Fibroblast of lung (primary cell): Measurements from ENCODE around the gene SGK1.

ENCODE experiments used
- EZH2 ChIP-seq: IDR thresholded peaks from 2 replicates; pipeline ENCODE4 v1.5.1; 2012; ENCODE audit warnings: low read length, control low read depth, mild to moderate bottlenecking; ENCODE audit errors: missing control alignments
- TF ChIP-seq, protein P1 (sequence below), 2 donors: IDR thresholded peaks in 1 of 2; conservative IDR thresholded peaks in 1 of 2; 1 replicate in 1 of 2; 2 replicates in 1 of 2; pipeline ENCODE4 v1.5.1; 2011 to 2012; ENCODE audit warnings: low read length in 2 of 2, control low read depth in 1 of 2, inconsistent platforms in 1 of 2, low read depth in 1 of 2, mild to moderate bottlenecking in 1 of 2

GRCh38 chr6:134196568-134197193, 121.2 kb downstream of the SGK1 start:
- no peak for TF ChIP-seq EZH2
- TF ChIP-seq, protein P1, sequence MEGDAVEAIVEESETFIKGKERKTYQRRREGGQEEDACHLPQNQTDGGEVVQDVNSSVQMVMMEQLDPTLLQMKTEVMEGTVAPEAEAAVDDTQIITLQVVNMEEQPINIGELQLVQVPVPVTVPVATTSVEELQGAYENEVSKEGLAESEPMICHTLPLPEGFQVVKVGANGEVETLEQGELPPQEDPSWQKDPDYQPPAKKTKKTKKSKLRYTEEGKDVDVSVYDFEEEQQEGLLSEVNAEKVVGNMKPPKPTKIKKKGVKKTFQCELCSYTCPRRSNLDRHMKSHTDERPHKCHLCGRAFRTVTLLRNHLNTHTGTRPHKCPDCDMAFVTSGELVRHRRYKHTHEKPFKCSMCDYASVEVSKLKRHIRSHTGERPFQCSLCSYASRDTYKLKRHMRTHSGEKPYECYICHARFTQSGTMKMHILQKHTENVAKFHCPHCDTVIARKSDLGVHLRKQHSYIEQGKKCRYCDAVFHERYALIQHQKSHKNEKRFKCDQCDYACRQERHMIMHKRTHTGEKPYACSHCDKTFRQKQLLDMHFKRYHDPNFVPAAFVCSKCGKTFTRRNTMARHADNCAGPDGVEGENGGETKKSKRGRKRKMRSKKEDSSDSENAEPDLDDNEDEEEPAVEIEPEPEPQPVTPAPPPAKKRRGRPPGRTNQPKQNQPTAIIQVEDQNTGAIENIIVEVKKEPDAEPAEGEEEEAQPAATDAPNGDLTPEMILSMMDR (conservative IDR thresholded peaks at IDR 0.05 in 1 of 2, IDR thresholded peaks at IDR 0.05 in 1 of 2; ENCODE audit: low read depth in 1 of 2, low read length in 2 of 2), result no peak
